Measurements from ENCODE around the gene FANCE.

FANCE gene

DNA sequence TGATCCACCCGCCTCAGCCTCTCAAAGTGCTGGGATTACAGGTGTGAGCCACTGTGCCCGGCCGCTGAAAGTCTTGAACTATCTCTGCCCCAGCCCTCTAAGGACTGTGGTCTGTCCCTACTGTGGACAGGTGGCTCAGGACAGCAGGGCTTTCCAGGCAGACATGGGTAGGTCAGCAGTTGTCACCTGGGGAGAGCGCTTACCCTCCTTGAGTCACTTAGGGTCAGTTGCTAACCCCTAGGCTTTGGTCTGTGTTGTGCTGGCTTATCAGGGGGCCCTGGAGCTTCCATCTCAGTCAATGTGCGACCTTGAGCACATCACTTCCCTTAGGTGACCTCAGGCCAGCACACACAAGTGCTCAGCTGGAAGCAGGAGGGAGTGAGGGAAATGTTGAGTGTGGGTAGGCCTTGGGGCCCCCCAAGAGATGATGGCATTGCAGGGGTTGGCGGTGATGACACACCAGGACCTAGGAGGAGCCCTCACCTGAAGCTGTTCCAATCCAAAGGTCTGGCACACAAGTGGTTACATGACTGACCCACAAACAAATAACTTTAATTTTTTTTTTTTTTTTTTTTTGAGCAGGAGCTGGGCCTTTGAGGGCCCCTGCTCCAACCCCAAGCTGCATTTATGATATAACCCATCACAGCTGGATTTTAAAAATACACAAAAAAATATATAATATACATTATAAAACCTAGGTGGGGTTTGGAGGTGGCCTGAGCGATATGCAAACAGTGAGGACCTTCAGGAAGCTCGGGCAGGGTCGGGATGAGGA, 21.1 kb downstream of the FANCE start:
- Histone ChIP-seq H3K27me3 (replicated peaks) (no peaks in the 10 kb centered on the region), H3K4me3 (ENCODE audit: low read depth, low read length) (no peak overlapping the region), H3K27ac (no peak overlapping the region), H3K36me3 (replicated peaks) (peaks cover 70% of the 10 kb centered on the region)
- no peak for DNase-seq
- in situ Hi-C loops (cut with HindIII; ENCODE audit: low pct_ligation_motif_present, low sequenced_read_pairs), result no loop called here
- TF ChIP-seq, protein P1, sequence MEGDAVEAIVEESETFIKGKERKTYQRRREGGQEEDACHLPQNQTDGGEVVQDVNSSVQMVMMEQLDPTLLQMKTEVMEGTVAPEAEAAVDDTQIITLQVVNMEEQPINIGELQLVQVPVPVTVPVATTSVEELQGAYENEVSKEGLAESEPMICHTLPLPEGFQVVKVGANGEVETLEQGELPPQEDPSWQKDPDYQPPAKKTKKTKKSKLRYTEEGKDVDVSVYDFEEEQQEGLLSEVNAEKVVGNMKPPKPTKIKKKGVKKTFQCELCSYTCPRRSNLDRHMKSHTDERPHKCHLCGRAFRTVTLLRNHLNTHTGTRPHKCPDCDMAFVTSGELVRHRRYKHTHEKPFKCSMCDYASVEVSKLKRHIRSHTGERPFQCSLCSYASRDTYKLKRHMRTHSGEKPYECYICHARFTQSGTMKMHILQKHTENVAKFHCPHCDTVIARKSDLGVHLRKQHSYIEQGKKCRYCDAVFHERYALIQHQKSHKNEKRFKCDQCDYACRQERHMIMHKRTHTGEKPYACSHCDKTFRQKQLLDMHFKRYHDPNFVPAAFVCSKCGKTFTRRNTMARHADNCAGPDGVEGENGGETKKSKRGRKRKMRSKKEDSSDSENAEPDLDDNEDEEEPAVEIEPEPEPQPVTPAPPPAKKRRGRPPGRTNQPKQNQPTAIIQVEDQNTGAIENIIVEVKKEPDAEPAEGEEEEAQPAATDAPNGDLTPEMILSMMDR (IDR thresholded peaks at IDR 0.05; ENCODE audit: low read depth, low read length, missing control alignments), result no peak

DNA sequence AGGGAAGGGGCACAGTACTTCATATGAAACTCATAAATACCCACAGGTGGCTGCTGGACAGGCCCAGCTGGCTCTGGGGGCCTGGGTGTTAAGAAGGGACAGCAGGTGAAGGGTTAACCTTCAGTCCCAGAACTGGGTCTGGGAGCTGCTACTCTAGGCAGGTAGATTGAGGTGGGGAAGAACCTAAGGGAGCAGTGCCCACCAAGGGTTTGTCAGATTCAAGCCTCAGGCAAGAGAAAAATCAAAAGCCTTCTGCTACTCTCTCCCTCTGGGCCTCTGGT, 21.7 kb downstream of the FANCE start:
- Histone ChIP-seq H3K36me3 (replicated peaks) (peaks cover 69% of the 10 kb centered on the region), H3K27me3 (replicated peaks) (no peaks in the 10 kb centered on the region), H3K27ac (no peak overlapping the region), H3K4me3 (ENCODE audit: low read depth, low read length) (no peak overlapping the region)
- TF ChIP-seq, protein P1 (IDR thresholded peaks at IDR 0.05; ENCODE audit: low read depth, low read length, missing control alignments), result no peak
- DNase-seq, result no peak
- in situ Hi-C loops (cut with HindIII; ENCODE audit: low pct_ligation_motif_present, low sequenced_read_pairs), result no loop called here

DNA sequence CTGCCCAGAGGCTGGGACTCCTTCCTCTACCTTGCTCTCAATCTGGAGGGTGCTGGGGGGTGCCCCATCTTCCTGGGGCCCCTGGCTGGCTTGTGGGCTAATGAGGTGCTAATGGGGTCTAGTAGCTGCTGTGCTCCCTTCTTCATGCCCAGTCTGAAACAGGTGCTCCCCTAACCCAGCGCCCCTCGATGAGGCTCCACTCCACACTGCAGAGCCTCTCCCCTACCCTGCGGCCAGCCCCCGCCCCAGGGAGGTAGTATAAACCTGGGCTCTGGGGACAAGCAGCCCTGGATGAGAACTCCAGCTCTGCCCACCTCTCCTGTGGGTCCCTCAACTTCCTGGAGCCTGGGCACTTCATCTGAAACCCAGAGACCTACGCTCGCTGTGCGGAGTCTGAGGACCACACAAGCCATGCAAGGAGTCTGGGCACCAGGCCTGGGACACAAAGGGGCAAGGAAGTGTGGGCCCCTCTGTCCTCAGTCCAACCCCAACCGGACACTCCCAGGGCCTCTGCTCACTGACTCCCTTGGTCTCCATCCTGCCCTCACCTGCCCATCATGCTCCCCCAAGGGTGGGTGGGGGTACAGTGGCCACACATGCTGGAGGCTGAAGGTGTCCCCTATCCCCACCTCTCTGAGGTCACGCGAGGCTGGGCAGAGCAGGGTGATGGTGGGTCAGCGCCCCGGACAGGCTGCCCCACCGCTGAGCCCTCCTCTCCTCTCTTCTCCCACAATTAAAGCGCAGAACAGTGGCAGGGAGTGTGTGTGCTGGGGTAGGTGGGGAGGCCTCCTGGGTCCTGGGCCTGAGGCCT, 22.2 kb downstream of the FANCE start:
- DNase-seq, result no peak
- peaks cover 67% of the 10 kb centered on the region for H3K36me3 ChIP-seq (replicated peaks)
- in situ Hi-C loops (cut with HindIII; ENCODE audit: low pct_ligation_motif_present, low sequenced_read_pairs), result no loop called here
- TF ChIP-seq, protein P1 (IDR thresholded peaks at IDR 0.05; ENCODE audit: low read depth, low read length, missing control alignments), result no peak
- H3K27me3 ChIP-seq (replicated peaks), result no peaks in the 10 kb centered on the region
- H3K27ac ChIP-seq, result no peak overlapping the region
- no peak overlapping the region for H3K4me3 ChIP-seq (ENCODE audit: low read depth, low read length)

DNA sequence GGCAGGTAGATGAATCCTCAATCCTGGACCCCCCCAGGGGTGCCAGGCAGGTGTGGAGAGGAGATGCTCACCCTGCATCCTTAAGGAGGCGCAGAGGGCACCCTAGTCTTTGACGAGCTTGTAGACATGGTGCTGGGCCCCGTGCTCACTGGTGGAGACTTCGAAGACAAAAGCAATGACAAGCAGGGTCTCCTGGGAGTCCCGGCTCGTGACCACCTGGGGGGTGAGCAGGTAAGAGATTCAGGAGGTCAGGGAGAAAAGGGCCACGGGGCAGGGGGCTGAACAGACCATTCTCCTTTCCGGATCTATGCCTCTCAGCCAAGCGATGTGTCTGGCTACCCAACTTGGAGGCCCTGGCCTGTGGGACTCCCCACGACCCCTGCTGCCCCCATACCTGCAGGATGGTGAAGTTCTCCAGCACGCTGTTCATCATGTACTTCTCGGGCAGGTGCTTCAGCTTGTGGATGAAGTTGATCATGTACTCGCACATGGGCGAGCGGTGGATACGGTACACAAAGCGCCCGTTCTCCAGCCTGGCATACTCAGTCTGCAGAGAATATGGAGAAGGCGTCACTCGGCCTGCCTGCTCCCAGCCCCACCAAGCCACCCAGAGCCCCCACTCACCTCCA, 22.9 kb downstream of the FANCE start:
- no peak for DNase-seq
- no peaks in the 10 kb centered on the region for H3K27me3 ChIP-seq (replicated peaks)
- H3K36me3 ChIP-seq (replicated peaks), result peaks cover 60% of the 10 kb centered on the region
- in situ Hi-C loops (cut with HindIII; ENCODE audit: low pct_ligation_motif_present, low sequenced_read_pairs), result no loop called here
- TF ChIP-seq, protein P1 (IDR thresholded peaks at IDR 0.05; ENCODE audit: low read depth, low read length, missing control alignments), result no peak
- no peak overlapping the region for H3K27ac ChIP-seq
- H3K4me3 ChIP-seq (ENCODE audit: low read depth, low read length), result no peak overlapping the region

DNA sequence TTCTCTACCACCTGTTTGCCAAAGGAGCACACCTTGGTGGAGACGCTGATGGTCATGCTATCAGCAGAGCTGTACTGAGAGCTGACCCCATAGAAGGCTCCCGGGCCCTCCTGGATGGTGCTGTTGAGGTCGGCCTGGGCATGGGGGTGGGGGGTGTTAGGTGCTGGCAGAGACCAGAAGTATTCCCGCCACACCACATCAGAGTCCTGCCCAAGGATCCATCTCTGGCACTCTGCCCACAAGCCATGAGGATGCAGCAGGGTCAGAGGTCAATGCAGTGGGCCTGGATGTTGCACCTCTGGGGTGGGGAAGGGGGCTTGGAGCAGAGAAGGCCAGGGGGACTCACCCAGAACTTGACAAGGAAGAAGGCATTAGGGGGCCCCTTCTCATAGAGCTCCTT, 23.4 kb downstream of the FANCE start:
- peaks cover 55% of the 10 kb centered on the region for H3K36me3 ChIP-seq (replicated peaks)
- H3K27ac ChIP-seq, result no peak overlapping the region
- no peak overlapping the region for H3K4me3 ChIP-seq (ENCODE audit: low read depth, low read length)
- TF ChIP-seq, protein P1 (IDR thresholded peaks at IDR 0.05; ENCODE audit: low read depth, low read length, missing control alignments), result no peak
- no peak for DNase-seq
- in situ Hi-C loops (cut with HindIII; ENCODE audit: low pct_ligation_motif_present, low sequenced_read_pairs), result no loop called here
- no peaks in the 10 kb centered on the region for H3K27me3 ChIP-seq (replicated peaks)
